HepG2 (cell line): ENCODE results near the gene GDAP2.
"Not testable (repeated sequence)": the region's sequence is repeated elsewhere in the genome, so short reads cannot be mapped to it uniquely, and the experiment has no call there.

Source experiments
- EP300 ChIP-seq, 3 experiments: sonication (generic) in 1 of 3; formaldehyde crosslinking in 1 of 3; IDR thresholded peaks; 2 replicates each; pipeline versions ENCODE4 v1.5.1 to v1.6.1; 2011 to 2020; ENCODE audit warnings: low read depth in 2 of 3, low read length in 2 of 3, borderline replicate concordance in 1 of 3, improper control_type of control experiment in 1 of 3, mild to moderate bottlenecking in 1 of 3, missing genetic modification reagents in 1 of 3, moderate library complexity in 1 of 3
- ZNF777 ChIP-seq: sonication (generic); formaldehyde crosslinking; IDR thresholded peaks from 2 replicates; pipeline ENCODE4 v1.4.0; 2020; ENCODE audit warnings: missing genetic modification reagents

DNA sequence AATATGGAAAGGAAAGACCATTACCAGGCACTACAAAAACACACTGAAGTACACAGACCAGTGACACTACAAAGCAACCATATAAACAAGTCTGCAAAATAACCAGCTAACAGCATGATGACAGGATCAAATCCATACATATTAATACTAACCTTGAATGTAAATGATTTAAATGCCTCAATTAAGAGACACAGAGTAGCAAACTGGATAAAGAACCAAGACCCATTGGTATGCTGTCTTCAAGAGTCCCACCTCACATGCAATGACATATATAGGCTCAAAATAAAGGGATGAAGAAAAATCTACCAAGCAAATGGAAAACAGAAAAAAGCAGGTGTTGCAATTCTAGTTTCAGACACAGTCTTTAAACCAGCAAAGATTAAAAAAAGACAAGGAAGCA, 84.9 kb downstream of the GDAP2 start:
- TF ChIP-seq ZNF777 (CRISPR knock-in tag); EP300 (IDR thresholded peaks at IDR 0.05; ENCODE audit: low read depth in 2 of 2, low read length in 2 of 2); EP300 (CRISPR knock-in tag; IDR thresholded peaks at IDR 0.05; ENCODE audit: borderline replicate concordance): not testable (repeated sequence)
